ENCODE results near the gene KRT73. TPM values are rescaled to one million over a fixed set of nuclear protein-coding genes. Genes with fewer than 3 reads are reported as not detected.

Gene KRT73
- total and polyA plus RNA-seq, 2 of the 8 experiments (the other 6 are each of a cell fraction or from before 2014, with no cell fraction given), result not detected

DNA sequence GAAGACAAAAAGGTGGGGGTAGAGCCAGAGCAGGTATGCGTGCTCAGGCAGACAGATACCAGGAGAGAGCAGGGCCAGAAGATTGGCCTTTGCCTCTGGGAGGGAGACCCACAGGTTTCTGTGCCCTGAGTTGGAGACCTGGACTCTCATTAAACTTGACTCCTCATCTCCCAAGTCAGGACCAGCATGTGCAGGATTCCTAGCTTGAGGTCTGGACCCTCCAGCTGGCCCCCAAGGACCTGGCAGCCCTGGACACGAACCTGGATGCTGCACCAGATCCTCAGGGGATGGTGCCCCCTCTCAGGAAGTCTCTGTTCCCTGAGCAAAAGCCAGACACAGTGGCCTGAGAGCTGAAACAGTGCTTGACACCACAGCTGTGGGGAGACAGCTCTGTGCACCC is 10.5 kb upstream of the KRT73 start (continued):
- TF ChIP-seq GTF2F1 (IDR thresholded peaks at IDR 0.05; ENCODE audit: borderline replicate concordance, low read depth, low read length) (no peak), PHF8 (conservative IDR thresholded peaks at IDR 0.05; ENCODE audit: low read depth, low read length) (no peak), RFX5 (IDR thresholded peaks at IDR 0.05; ENCODE audit: borderline replicate concordance, low read depth, low read length) (no peak), TBP (IDR thresholded peaks at IDR 0.05; ENCODE audit: low read depth, low read length) (no peak)

Measured in H1 (cell line).